ENCODE data around the gene CEPT1.

The CEPT1 gene

DNA sequence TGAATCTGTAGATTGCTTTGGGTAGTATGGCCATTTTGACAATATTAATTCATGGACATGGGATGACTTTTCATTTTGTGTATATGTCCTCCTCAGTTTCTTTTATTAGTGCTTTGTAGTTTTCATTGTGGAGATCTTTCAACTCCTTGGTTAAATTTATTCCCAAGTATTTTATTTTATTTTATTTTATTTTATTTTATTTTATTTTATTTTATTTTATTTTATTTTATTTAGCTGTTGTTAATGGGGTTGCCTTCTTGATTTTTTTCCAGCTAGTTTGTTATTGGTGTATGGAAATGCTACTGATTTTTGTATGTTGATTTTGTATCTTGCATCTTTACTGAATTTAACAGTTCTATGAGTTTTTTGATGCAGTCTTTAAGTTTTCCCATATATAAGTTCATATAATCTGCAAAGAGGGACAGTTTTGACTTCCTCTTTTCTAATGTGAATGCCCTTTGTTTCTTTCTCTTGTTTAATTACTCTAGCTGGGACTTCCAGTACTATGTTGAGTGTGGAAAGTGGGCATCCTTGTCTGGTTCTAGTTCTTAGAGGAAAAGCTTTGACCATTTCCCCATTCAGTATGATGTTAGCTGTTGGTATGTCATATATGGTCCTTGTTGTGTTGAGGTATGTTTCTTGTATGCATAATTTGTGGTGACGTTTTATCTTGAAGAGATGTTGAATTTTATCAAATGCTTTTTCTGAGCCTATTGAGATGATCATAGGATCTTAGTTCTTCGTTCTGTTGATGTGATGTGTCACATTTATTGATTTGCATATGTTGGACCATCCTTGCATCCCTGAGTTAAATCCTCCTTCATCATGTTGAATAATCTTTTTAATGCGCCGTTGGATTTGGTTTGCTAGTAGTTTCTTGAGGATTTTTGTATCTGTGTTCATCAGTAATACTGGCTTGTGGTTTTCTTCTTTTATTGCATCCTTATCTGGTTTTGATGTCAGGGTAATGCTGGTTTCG is 14.3 kb downstream of the CEPT1 start:
- ChIA-PET CTCF (no interaction called here), POLR2A (interaction anchor here (1.8 kb wide), 1 partner anchor 14 kb away, joined by 4 read pairs; no protein-coding TSS in a partner anchor)
- TF ChIP-seq ARNT (IDR thresholded peaks at IDR 0.05) (no peak), L3MBTL2 (conservative IDR thresholded peaks at IDR 0.05) (no peak), FOXM1 (IDR thresholded peaks at IDR 0.05; ENCODE audit: borderline replicate concordance) (no peak), BHLHE40 (IDR thresholded peaks at IDR 0.05; ENCODE audit: borderline replicate concordance) (no peak), FOXK2 (IDR thresholded peaks at IDR 0.05) (no peak), NFRKB (IDR thresholded peaks at IDR 0.05) (no peak), HDGF (IDR thresholded peaks at IDR 0.05; ENCODE audit: borderline replicate concordance) (no peak), ZNF384 (IDR thresholded peaks at IDR 0.05) (no peak), FOXA1 (IDR thresholded peaks at IDR 0.05) (no peak), PKNOX1 (IDR thresholded peaks at IDR 0.05) (no peak), TARDBP (IDR thresholded peaks at IDR 0.05) (no peak), ELF4 (IDR thresholded peaks at IDR 0.05) (no peak), SP1 (IDR thresholded peaks at IDR 0.05) (no peak), CTBP1 (IDR thresholded peaks at IDR 0.05; ENCODE audit: borderline replicate concordance) (no peak), LEF1 (IDR thresholded peaks at IDR 0.05; ENCODE audit: borderline replicate concordance) (no peak)
- no peak for DNase-seq (ENCODE audit: extremely low spot score)

GRCh38 chr1:111157431-111157830 is 17.4 kb downstream of the CEPT1 start:
- TF ChIP-seq HDGF (IDR thresholded peaks at IDR 0.05; ENCODE audit: borderline replicate concordance) (no peak), ELF4 (IDR thresholded peaks at IDR 0.05) (no peak), FOXK2 (IDR thresholded peaks at IDR 0.05) (no peak), LEF1 (IDR thresholded peaks at IDR 0.05; ENCODE audit: borderline replicate concordance) (no peak), NFRKB (IDR thresholded peaks at IDR 0.05) (no peak), TARDBP (IDR thresholded peaks at IDR 0.05) (no peak), SP1 (IDR thresholded peaks at IDR 0.05) (no peak)
- ChIA-PET CTCF (no interaction called here), POLR2A (no interaction called here)
- no peak for DNase-seq (ENCODE audit: extremely low spot score)

- ChIA-PET POLR2A (no interaction called here), CTCF (no interaction called here)
- TF ChIP-seq FOXK2 (IDR thresholded peaks at IDR 0.05): no peak
- no peak for TF ChIP-seq NFRKB (IDR thresholded peaks at IDR 0.05)
- TF ChIP-seq FOXA1 (IDR thresholded peaks at IDR 0.05): no peak
- no peak for TF ChIP-seq L3MBTL2 (conservative IDR thresholded peaks at IDR 0.05)
- TF ChIP-seq LEF1 (IDR thresholded peaks at IDR 0.05; ENCODE audit: borderline replicate concordance): no peak
- no peak for TF ChIP-seq ARNT (IDR thresholded peaks at IDR 0.05)
- no peak for TF ChIP-seq ZNF384 (IDR thresholded peaks at IDR 0.05)
- no peak for TF ChIP-seq FOXM1 (IDR thresholded peaks at IDR 0.05; ENCODE audit: borderline replicate concordance)
- no peak for DNase-seq (ENCODE audit: extremely low spot score)
These were observed 21.9 kb downstream of the CEPT1 start for GRCh38 chr1:111161843-111162487.

DNA sequence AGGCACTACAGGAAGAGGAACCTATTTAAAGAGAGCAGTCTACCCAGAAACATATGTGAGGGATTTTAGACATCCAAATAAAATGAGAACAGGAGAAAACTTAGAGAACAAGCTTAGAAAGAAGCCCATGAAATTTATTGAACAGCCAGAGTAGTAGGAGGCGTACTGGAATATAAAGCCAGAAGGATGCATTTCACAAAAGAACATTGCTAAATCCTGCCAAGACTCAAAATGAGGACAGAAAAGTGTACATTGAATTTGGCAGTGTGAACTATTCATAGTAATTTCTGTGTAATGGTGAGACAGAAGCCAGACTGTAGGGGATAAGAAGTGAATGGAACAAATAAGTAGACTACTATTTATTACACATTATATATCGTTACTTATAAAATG is 22.5 kb downstream of the CEPT1 start:
- POLR2A ChIA-PET: no interaction called here

GRCh38 chr1:111163363-111163762 is 23.3 kb downstream of the CEPT1 start:
- TF ChIP-seq ELF4 (IDR thresholded peaks at IDR 0.05) (no peak), ARNT (IDR thresholded peaks at IDR 0.05) (no peak), FOXK2 (IDR thresholded peaks at IDR 0.05) (no peak), FOXA1 (IDR thresholded peaks at IDR 0.05) (no peak), ZNF384 (IDR thresholded peaks at IDR 0.05) (no peak), PKNOX1 (IDR thresholded peaks at IDR 0.05) (no peak), HDGF (IDR thresholded peaks at IDR 0.05; ENCODE audit: borderline replicate concordance) (no peak), BHLHE40 (IDR thresholded peaks at IDR 0.05; ENCODE audit: borderline replicate concordance) (no peak), FOXM1 (IDR thresholded peaks at IDR 0.05; ENCODE audit: borderline replicate concordance) (no peak), L3MBTL2 (conservative IDR thresholded peaks at IDR 0.05) (no peak), LEF1 (IDR thresholded peaks at IDR 0.05; ENCODE audit: borderline replicate concordance) (no peak), TARDBP (IDR thresholded peaks at IDR 0.05) (no peak), SUZ12 (IDR thresholded peaks at IDR 0.05) (no peak), CTBP1 (IDR thresholded peaks at IDR 0.05; ENCODE audit: borderline replicate concordance) (no peak), NFRKB (IDR thresholded peaks at IDR 0.05) (no peak), SP1 (IDR thresholded peaks at IDR 0.05) (no peak)
- ChIA-PET POLR2A (no interaction called here), CTCF (no interaction called here)
- DNase-seq (ENCODE audit: extremely low spot score): no peak

More for the DNA sequence above, 22.5 kb downstream of the CEPT1 start:
- CTCF ChIA-PET: no interaction called here
- no peak for TF ChIP-seq SUZ12 (IDR thresholded peaks at IDR 0.05)
- TF ChIP-seq NFRKB (IDR thresholded peaks at IDR 0.05): no peak
- TF ChIP-seq LEF1 (IDR thresholded peaks at IDR 0.05; ENCODE audit: borderline replicate concordance): no peak
- TF ChIP-seq CTBP1 (IDR thresholded peaks at IDR 0.05; ENCODE audit: borderline replicate concordance): no peak
- TF ChIP-seq HDGF (IDR thresholded peaks at IDR 0.05; ENCODE audit: borderline replicate concordance): no peak
- TF ChIP-seq FOXK2 (IDR thresholded peaks at IDR 0.05): no peak
- no peak for TF ChIP-seq BHLHE40 (IDR thresholded peaks at IDR 0.05; ENCODE audit: borderline replicate concordance)
- no peak for TF ChIP-seq PKNOX1 (IDR thresholded peaks at IDR 0.05)
- no peak for TF ChIP-seq L3MBTL2 (conservative IDR thresholded peaks at IDR 0.05)
- no peak for TF ChIP-seq ZNF384 (IDR thresholded peaks at IDR 0.05)
- TF ChIP-seq FOXM1 (IDR thresholded peaks at IDR 0.05; ENCODE audit: borderline replicate concordance): no peak
- DNase-seq (ENCODE audit: extremely low spot score): no peak
